IMR-90 (cell line): Measurements from ENCODE around the gene CIC. TPM values are rescaled to one million over a fixed set of nuclear protein-coding genes. Genes with fewer than 3 reads are reported as not detected.

Experiments used
- ATAC-seq: fragments of 200-7000 bp; cut with Tn5 transposase; 2 replicates; pipeline ENCODE4 v1.9.1; 2020; ENCODE audit warnings: low read depth, mild to moderate bottlenecking, moderate library complexity
- BruUV-seq: library from RNA; stranded (reverse); fragments of 400-500 nt; replicated peaks from 2 replicates; lab custom pipeline; 2021; lab: Mats Ljungman, UMichigan
- CTCF ChIA-PET: fragments of 300-600 bp; formaldehyde crosslinking; extraction: SDS; loops from one replicate; lab custom pipeline; 2021; ENCODE audit warnings: antibody characterized with exemption; lab: Yijun Ruan, JAX
- POLR2A ChIA-PET: fragments of 300-600 bp; sonication (Branson Sonifier 250); formaldehyde crosslinking; loops from one replicate; lab custom pipeline; 2022; ENCODE audit warnings: antibody characterized with exemption; ENCODE audit not compliant: unreplicated experiment; lab: Charles Lee
- DNase-seq: peaks from one replicate; pipeline ENCODE4 v3.0.0; 2013
- H2AFZ ChIP-seq: replicated peaks from 2 replicates; pipeline ENCODE3; 2013; ENCODE audit warnings: low read length, mild to moderate bottlenecking; ENCODE audit not compliant: poor library complexity
- H2AK5ac ChIP-seq: 2 replicates; pipeline ENCODE4 v1.6.1; 2013; ENCODE audit warnings: low read depth, low read length, inconsistent platforms
- H2AK9ac ChIP-seq: replicated peaks from 2 replicates; pipeline ENCODE3; 2013; ENCODE audit warnings: mild to moderate bottlenecking, low read depth, low read length, moderate library complexity; ENCODE audit not compliant: poor library complexity
- H2BK120ac ChIP-seq: 2 replicates; pipeline ENCODE4 v1.6.1; 2013; ENCODE audit warnings: low read depth, low read length, inconsistent platforms
- H2BK15ac ChIP-seq: 3 replicates; pipeline ENCODE4 v1.6.1; 2013; ENCODE audit warnings: low read depth, low read length, inconsistent platforms
- H2BK20ac ChIP-seq: 2 replicates; pipeline ENCODE4 v1.6.1; 2013; ENCODE audit warnings: low read depth, mild to moderate bottlenecking, inconsistent platforms, low read length, moderate library complexity
- H2BK5ac ChIP-seq: 2 replicates; pipeline ENCODE4 v1.6.1; 2013; ENCODE audit warnings: mild to moderate bottlenecking, low read depth, low read length, inconsistent platforms; ENCODE audit not compliant: poor library complexity, severe bottlenecking
- H3K14ac ChIP-seq: replicated peaks from 2 replicates; pipeline ENCODE4 v1.6.1; 2013; ENCODE audit warnings: low read depth, low read length, inconsistent platforms
- H3K18ac ChIP-seq: 2 replicates; pipeline ENCODE4 v1.6.1; 2013; ENCODE audit warnings: low read depth, low read length, control low read depth
- H3K23ac ChIP-seq: 2 replicates; pipeline ENCODE4 v1.6.1; 2013; ENCODE audit warnings: low read depth, low read length, inconsistent platforms
- H3K27ac ChIP-seq: 2 replicates; pipeline ENCODE4 v1.5.1; 2013; ENCODE audit warnings: mild to moderate bottlenecking, control low read depth, low read length; ENCODE audit not compliant: insufficient read depth
- H3K27me3 ChIP-seq: 2 replicates; pipeline ENCODE4 v1.6.1; 2013; ENCODE audit warnings: low read length; ENCODE audit not compliant: control insufficient read depth, insufficient read depth
- H3K36me3 ChIP-seq: 2 replicates; pipeline ENCODE4 v1.6.1; 2013; ENCODE audit warnings: low read length, mixed read lengths; ENCODE audit not compliant: control insufficient read depth, insufficient read depth
- H3K4ac ChIP-seq: 2 replicates; pipeline ENCODE4 v1.6.1; 2013; ENCODE audit warnings: low read depth, low read length, inconsistent platforms
- H3K4me1 ChIP-seq: 2 replicates; pipeline ENCODE4 v1.6.1; 2013; ENCODE audit warnings: low read length, mixed read lengths; ENCODE audit not compliant: control insufficient read depth, insufficient read depth
- H3K4me2 ChIP-seq: 2 replicates; pipeline ENCODE4 v1.6.1; 2013; ENCODE audit warnings: low read depth, mild to moderate bottlenecking, control low read depth, low read length, moderate library complexity
- H3K4me3 ChIP-seq: 2 replicates; pipeline ENCODE4 v1.5.1; 2013; ENCODE audit warnings: low read depth, mild to moderate bottlenecking, control low read depth, low read length, moderate library complexity; ENCODE audit not compliant: insufficient read depth
- H3K56ac ChIP-seq: 2 replicates; pipeline ENCODE4 v1.6.1; 2013; ENCODE audit warnings: low read length, inconsistent platforms; ENCODE audit not compliant: insufficient read depth; ENCODE audit errors: extremely low read depth
- H3K79me1 ChIP-seq, 2 experiments: 2 replicates each; pipeline ENCODE4 v1.6.1; 2013; ENCODE audit warnings: low read length in 2 of 2, inconsistent platforms in 1 of 2, low read depth in 1 of 2
- H3K9ac ChIP-seq: 2 replicates; pipeline ENCODE4 v1.6.1; 2013; ENCODE audit warnings: low read depth, low read length, control low read depth
- H3K9me1 ChIP-seq: 2 replicates; pipeline ENCODE4 v1.6.1; 2013; ENCODE audit warnings: low read length, inconsistent platforms; ENCODE audit not compliant: insufficient read depth
- H3K9me3 ChIP-seq: 2 replicates; pipeline ENCODE4 v1.6.1; 2013; ENCODE audit warnings: low read length; ENCODE audit not compliant: control insufficient read depth, insufficient read depth
- H4K20me1 ChIP-seq: 2 replicates; pipeline ENCODE4 v1.6.1; 2013; ENCODE audit warnings: low read length, inconsistent platforms; ENCODE audit not compliant: insufficient read depth
- H4K5ac ChIP-seq: 2 replicates; pipeline ENCODE4 v1.6.1; 2013; ENCODE audit warnings: mild to moderate bottlenecking, low read depth, low read length, control low read depth
- H4K8ac ChIP-seq, 2 experiments: 2 replicates each; pipeline ENCODE4 v1.6.1; 2013; ENCODE audit warnings: low read depth in 2 of 2, low read length in 2 of 2, control low read depth in 1 of 2, inconsistent platforms in 1 of 2
- H4K91ac ChIP-seq: 2 replicates; pipeline ENCODE4 v1.6.1; 2013; ENCODE audit warnings: low read depth, low read length, inconsistent platforms; ENCODE audit not compliant: insufficient read depth
- BHLHE40 ChIP-seq: fragments of 150-350 bp; IDR thresholded peaks from 2 replicates; pipeline ENCODE4 v1.6.1; 2016; ENCODE audit warnings: mild to moderate bottlenecking, low read depth, low read length
- CEBPB ChIP-seq: IDR thresholded peaks from 2 replicates; pipeline ENCODE4 v1.6.1; 2012; ENCODE audit warnings: low read depth, low read length, improper control_type of control experiment
- CHD1 ChIP-seq: IDR thresholded peaks from 2 replicates; pipeline ENCODE4 v1.6.1; 2012; ENCODE audit warnings: low read depth, low read length, improper control_type of control experiment
- FOS ChIP-seq: fragments of 150-350 bp; IDR thresholded peaks from 2 replicates; pipeline ENCODE4 v1.6.1; 2016; ENCODE audit warnings: low read depth, low read length
- MAFK ChIP-seq: IDR thresholded peaks from 2 replicates; pipeline ENCODE4 v1.6.1; 2012; ENCODE audit warnings: low read depth, low read length, improper control_type of control experiment
- MAZ ChIP-seq: IDR thresholded peaks from 2 replicates; pipeline ENCODE4 v1.6.1; 2012; ENCODE audit warnings: low read depth, mild to moderate bottlenecking, low read length, improper control_type of control experiment, moderate library complexity, borderline replicate concordance
- MXI1 ChIP-seq: IDR thresholded peaks from 2 replicates; pipeline ENCODE4 v1.6.1; 2012; ENCODE audit warnings: low read depth, mild to moderate bottlenecking, low read length, moderate library complexity, borderline replicate concordance
- NFE2L2 ChIP-seq: fragments of 150-350 bp; IDR thresholded peaks from 2 replicates; pipeline ENCODE4 v1.6.1; 2016; ENCODE audit warnings: low read depth, mild to moderate bottlenecking, low read length
- POLR2A ChIP-seq: IDR thresholded peaks from 2 replicates; pipeline ENCODE4 v1.6.1; 2012; ENCODE audit warnings: mild to moderate bottlenecking, low read depth, low read length
- RAD21 ChIP-seq: IDR thresholded peaks from 2 replicates; pipeline ENCODE4 v1.6.1; 2012; ENCODE audit warnings: low read length, improper control_type of control experiment
- RCOR1 ChIP-seq: IDR thresholded peaks from 2 replicates; pipeline ENCODE4 v1.6.1; 2012; ENCODE audit warnings: mild to moderate bottlenecking, low read length, improper control_type of control experiment; ENCODE audit not compliant: insufficient replicate concordance
- RFX5 ChIP-seq: IDR thresholded peaks from 2 replicates; pipeline ENCODE4 v1.8.0; 2012; ENCODE audit warnings: low read depth, mild to moderate bottlenecking, low read length, moderate library complexity
- SMC3 ChIP-seq: fragments of 150-350 bp; IDR thresholded peaks from 2 replicates; pipeline ENCODE4 v1.6.1; 2016; ENCODE audit warnings: low read depth, mild to moderate bottlenecking, antibody characterized with exemption, low read length, moderate library complexity
- WGBS, 2 experiments: methylation state at CpG; one replicate each; pipeline versions ENCODE4 v1.1.5 to v1.1.7; 2013; ENCODE audit warnings: missing lambda C conversion rate in 2 of 2; ENCODE audit not compliant: insufficient read length in 1 of 2; ENCODE audit errors: extremely low coverage in 2 of 2; 5-methylcytosine and 5-hydroxymethylcytosine counted together
- dilution Hi-C: fragments of 300-500 bp; cut with HindIII; formaldehyde crosslinking; loops from one replicate; pipeline ENCODE4 v1.14.3; 2018; ENCODE audit warnings: low sequenced_read_pairs; ENCODE audit not compliant: unreplicated experiment
- in situ Hi-C: fragments of 300-500 bp; cut with MboI; formaldehyde crosslinking; loops from 3 replicates; pipeline ENCODE4 v1.14.3; 2019; ENCODE audit warnings: low sequenced_read_pairs, inconsistent platforms, mixed read lengths
- intact Hi-C: fragments of 100-400 bp; cut with micrococcal nuclease; formaldehyde crosslinking; loops from 2 replicates; pipeline ENCODE4 v1.10.0; 2022
- polyA plus RNA-seq, 3 experiments: library from polyadenylated mRNA; depleted of rRNA; stranded (reverse); fragments of >200 nt; gene quantifications; 2 replicates each; pipeline ENCODE4 v1.2.3, GENCODE V29; 2012; ENCODE audit warnings: low replicate concordance in 1 of 3
- total RNA-seq: library from RNA; depleted of rRNA; stranded (reverse); fragments of >200 nt; gene quantifications from 2 replicates; pipeline ENCODE4 v1.2.3, GENCODE V29; 2012
- TF ChIP-seq, protein P1 (sequence below): fragments of 150-350 bp; IDR thresholded peaks from 2 replicates; pipeline ENCODE4 v1.6.1; 2016; ENCODE audit warnings: low read depth, mild to moderate bottlenecking, low read length, moderate library complexity, borderline replicate concordance
- TF ChIP-seq, protein P2 (sequence below): fragments of 150-350 bp; IDR thresholded peaks from 2 replicates; pipeline ENCODE4 v1.6.1; 2017; ENCODE audit warnings: mild to moderate bottlenecking, antibody characterized with exemption, low read length, low read depth
- TF ChIP-seq, protein P3 (sequence below): conservative IDR thresholded peaks from 2 replicates; pipeline ENCODE4 v1.5.1; 2012; ENCODE audit warnings: mild to moderate bottlenecking, low read depth, low read length, improper control_type of control experiment

CIC gene
- total and polyA plus RNA-seq, 2 of the 4 experiments (the other 2 are of a cell fraction): 1.8 to 23.2 TPM

DNA sequence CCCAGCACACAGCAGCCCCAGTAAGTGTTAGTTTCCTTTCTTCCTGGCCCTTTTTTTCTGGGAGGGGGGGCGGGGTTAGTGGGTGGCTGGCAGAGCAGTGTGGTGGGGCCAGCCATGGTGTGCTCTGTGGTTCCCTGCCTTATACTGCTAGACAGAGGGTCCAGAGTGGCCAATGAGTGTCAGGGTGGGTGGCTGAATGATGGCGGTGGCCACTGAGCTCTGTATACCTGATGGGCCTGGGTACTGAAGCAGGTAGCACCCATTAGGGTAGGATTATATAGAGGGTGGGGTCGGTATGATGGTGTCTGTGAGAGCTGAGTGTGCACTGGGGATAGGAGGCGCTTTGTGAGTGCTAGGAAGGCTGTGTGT lies 13.8 kb downstream of the CIC start:
- Histone ChIP-seq H3K9me1 (peaks cover 16% of the 10 kb centered on the region), H3K27me3 (no peaks in the 10 kb centered on the region), H2AK9ac (peak overlapping the region; percentile 99), H4K8ac (peak overlapping the region in 1 of 2 experiments; percentile 80; a peak in 2 of 4 replicates), H3K4me3 (no peak overlapping the region), H2AK5ac (peak overlapping the region; percentile 99), H3K56ac (no peak overlapping the region), H3K36me3 (peaks cover 10% of the 10 kb centered on the region), H4K91ac (peak overlapping the region; percentile 91), H2BK5ac (peak overlapping the region; percentile 86), H3K14ac (peak overlapping the region; percentile 85), H4K20me1 (peaks cover 49% of the 10 kb centered on the region), H3K4me2 (peak overlapping the region; percentile 95), H2BK15ac (peak overlapping the region; percentile 73; the same call in 2 of the 3 replicates), H3K9me3 (no peaks in the 10 kb centered on the region), H3K4ac (peak overlapping the region; percentile 95), H2AFZ (peak overlapping the region; percentile 87), H3K9ac (no peak overlapping the region), H3K79me1 (peaks cover 36 to 75% of the 10 kb centered on the region in 2 experiments), H4K5ac (no peak overlapping the region), H3K23ac (peak overlapping the region; percentile 92), H3K27ac (peak overlapping the region; percentile 84), H2BK20ac (peak overlapping the region; percentile 74; the same call in 1 of the 2 replicates), H3K4me1 (peaks cover 55% of the 10 kb centered on the region), H2BK120ac (peak overlapping the region; percentile 65), H3K18ac (no peak overlapping the region)
- BruUV-seq: no TSS peak
- TF ChIP-seq RFX5 (no peak), RCOR1 (no peak), MXI1 (no peak), BHLHE40 (no peak), NFE2L2 (no peak), CEBPB (no peak), FOS (no peak), POLR2A (no peak), MAZ (no peak), CHD1 (no peak), RAD21 (no peak), SMC3 (no peak), MAFK (no peak)
- TF ChIP-seq, protein P1, sequence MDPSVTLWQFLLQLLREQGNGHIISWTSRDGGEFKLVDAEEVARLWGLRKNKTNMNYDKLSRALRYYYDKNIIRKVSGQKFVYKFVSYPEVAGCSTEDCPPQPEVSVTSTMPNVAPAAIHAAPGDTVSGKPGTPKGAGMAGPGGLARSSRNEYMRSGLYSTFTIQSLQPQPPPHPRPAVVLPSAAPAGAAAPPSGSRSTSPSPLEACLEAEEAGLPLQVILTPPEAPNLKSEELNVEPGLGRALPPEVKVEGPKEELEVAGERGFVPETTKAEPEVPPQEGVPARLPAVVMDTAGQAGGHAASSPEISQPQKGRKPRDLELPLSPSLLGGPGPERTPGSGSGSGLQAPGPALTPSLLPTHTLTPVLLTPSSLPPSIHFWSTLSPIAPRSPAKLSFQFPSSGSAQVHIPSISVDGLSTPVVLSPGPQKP: no peak
- TF ChIP-seq, protein P2, sequence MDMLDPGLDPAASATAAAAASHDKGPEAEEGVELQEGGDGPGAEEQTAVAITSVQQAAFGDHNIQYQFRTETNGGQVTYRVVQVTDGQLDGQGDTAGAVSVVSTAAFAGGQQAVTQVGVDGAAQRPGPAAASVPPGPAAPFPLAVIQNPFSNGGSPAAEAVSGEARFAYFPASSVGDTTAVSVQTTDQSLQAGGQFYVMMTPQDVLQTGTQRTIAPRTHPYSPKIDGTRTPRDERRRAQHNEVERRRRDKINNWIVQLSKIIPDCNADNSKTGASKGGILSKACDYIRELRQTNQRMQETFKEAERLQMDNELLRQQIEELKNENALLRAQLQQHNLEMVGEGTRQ: no peak
- TF ChIP-seq, protein P3, sequence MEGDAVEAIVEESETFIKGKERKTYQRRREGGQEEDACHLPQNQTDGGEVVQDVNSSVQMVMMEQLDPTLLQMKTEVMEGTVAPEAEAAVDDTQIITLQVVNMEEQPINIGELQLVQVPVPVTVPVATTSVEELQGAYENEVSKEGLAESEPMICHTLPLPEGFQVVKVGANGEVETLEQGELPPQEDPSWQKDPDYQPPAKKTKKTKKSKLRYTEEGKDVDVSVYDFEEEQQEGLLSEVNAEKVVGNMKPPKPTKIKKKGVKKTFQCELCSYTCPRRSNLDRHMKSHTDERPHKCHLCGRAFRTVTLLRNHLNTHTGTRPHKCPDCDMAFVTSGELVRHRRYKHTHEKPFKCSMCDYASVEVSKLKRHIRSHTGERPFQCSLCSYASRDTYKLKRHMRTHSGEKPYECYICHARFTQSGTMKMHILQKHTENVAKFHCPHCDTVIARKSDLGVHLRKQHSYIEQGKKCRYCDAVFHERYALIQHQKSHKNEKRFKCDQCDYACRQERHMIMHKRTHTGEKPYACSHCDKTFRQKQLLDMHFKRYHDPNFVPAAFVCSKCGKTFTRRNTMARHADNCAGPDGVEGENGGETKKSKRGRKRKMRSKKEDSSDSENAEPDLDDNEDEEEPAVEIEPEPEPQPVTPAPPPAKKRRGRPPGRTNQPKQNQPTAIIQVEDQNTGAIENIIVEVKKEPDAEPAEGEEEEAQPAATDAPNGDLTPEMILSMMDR: no peak
- ChIA-PET POLR2A (no interaction called here), CTCF (no interaction called here)
- intact Hi-C loops (no loop called here), in situ Hi-C loops (no loop called here), dilution Hi-C loops (no loop called here)
- DNase-seq (no peak), ATAC-seq (no peak)
- whole genome bisulfite sequencing, 2 experiments: 39% methylated on average over 2 of the region's 4 CpGs; no CpG with 5 or more reads in 1 of the 2 experiments
